Smooth muscle cell (in vitro differentiated cells): ENCODE results near the gene LYST. TPM values are rescaled to one million over a fixed set of nuclear protein-coding genes. Genes with fewer than 3 reads are reported as not detected.

Source experiments
- DNase-seq: peaks from one replicate; lab custom pipeline; 2025; ENCODE audit not compliant: unreplicated experiment; lab: John Stamatoyannopoulos, UW
- H2AFZ ChIP-seq: fragments of 200-600 bp; sonication (generic); 2 replicates; pipeline ENCODE4 v1.6.0; 2016; ENCODE audit warnings: antibody characterized with exemption, low read depth, mild to moderate bottlenecking
- H3F3A ChIP-seq: fragments of 200-600 bp; sonication (generic); 2 replicates; pipeline ENCODE4 v1.6.0; 2017; ENCODE audit warnings: antibody characterized with exemption, low read depth
- H3K27ac ChIP-seq: fragments of 200-600 bp; sonication (generic); 2 replicates; pipeline ENCODE4 v1.5.1; 2016; ENCODE audit warnings: low read depth, mild to moderate bottlenecking
- H3K27me3 ChIP-seq: fragments of 200-600 bp; sonication (generic); 2 replicates; pipeline ENCODE4 v1.6.1; 2016; ENCODE audit warnings: low read depth, mild to moderate bottlenecking
- H3K36me3 ChIP-seq: fragments of 200-600 bp; sonication (generic); 2 replicates; pipeline ENCODE4 v1.5.1; 2016; ENCODE audit warnings: low read depth
- H3K4me1 ChIP-seq: fragments of 200-600 bp; sonication (generic); 2 replicates; pipeline ENCODE4 v1.5.1; 2016; ENCODE audit warnings: low read depth
- H3K4me2 ChIP-seq: fragments of 200-600 bp; sonication (generic); 2 replicates; pipeline ENCODE4 v1.6.0; 2016; ENCODE audit warnings: mild to moderate bottlenecking
- H3K4me3 ChIP-seq: fragments of 200-600 bp; sonication (generic); 2 replicates; pipeline ENCODE4 v1.5.1; 2016; ENCODE audit warnings: mild to moderate bottlenecking
- H3K79me2 ChIP-seq: fragments of 200-600 bp; sonication (generic); 2 replicates; pipeline ENCODE4 v1.6.0; 2016; ENCODE audit warnings: low read depth, mild to moderate bottlenecking
- H3K9ac ChIP-seq: fragments of 200-600 bp; sonication (generic); 2 replicates; pipeline ENCODE4 v1.6.0; 2016; ENCODE audit warnings: low read depth
- H3K9me3 ChIP-seq: fragments of 200-600 bp; sonication (generic); replicated peaks from 2 replicates; pipeline ENCODE4 v1.5.1; 2016; ENCODE audit warnings: low read depth
- H4K20me1 ChIP-seq: fragments of 200-600 bp; sonication (generic); 2 replicates; pipeline ENCODE4 v1.6.0; 2016; ENCODE audit warnings: low read depth
- WGBS: methylation state at CpG from one replicate; pipeline ENCODE4 v1.1.7; 2016; ENCODE audit warnings: low lambda C conversion rate; 5-methylcytosine and 5-hydroxymethylcytosine counted together
- polyA plus RNA-seq: library from polyadenylated mRNA; unstranded; fragments of >200 nt; fragmentation: Nextera tagmentation; extraction: Ambion mirVana; gene quantifications from 2 replicates; pipeline ENCODE4 v1.2.1, GENCODE V29; 2016
- total RNA-seq: library from RNA; depleted of rRNA; stranded (reverse); fragments of >200 nt; gene quantifications from 2 replicates; pipeline ENCODE4 v1.2.3, GENCODE V29; 2014
- TF ChIP-seq, protein P1 (sequence below): fragments of 200-600 bp; sonication (generic); IDR thresholded peaks from 2 replicates; pipeline ENCODE4 v1.5.1; 2017; ENCODE audit warnings: borderline replicate concordance, mild to moderate bottlenecking, antibody characterized with exemption; ENCODE audit not compliant: insufficient read depth, poor library complexity, severe bottlenecking

The LYST gene
- total and polyA plus RNA-seq, 2 experiments from 2014 or later: 2.2 to 13.5 TPM

DNA sequence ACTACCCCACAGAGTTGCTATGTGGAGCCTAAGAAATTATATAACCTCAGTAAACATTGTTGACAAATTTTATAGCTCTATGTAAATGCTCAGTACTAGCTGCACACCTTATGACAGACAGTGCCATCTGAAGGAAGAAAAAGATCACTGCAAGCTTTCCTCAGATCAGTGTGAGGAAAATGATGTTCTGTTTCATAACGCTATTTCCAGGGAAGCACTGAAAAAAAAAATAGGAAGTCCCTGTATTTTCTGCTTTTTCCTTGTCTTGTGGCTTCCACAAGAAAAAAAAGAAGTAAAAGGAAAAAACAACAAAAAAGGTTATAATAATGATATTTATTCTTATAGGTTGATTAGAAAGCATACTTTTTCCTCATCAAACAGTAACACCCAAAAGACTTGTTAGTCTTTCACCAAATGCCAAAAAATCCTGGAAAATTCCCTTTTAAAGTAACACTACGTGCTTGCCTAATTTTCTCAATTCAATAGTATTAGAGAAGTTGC is 23.2 kb downstream of the LYST start:
- Histone ChIP-seq H3K36me3 (no peaks in the 10 kb centered on the region), H3K27me3 (no peaks in the 10 kb centered on the region), H3K27ac (no peak overlapping the region), H4K20me1 (peaks cover 25% of the 10 kb centered on the region), H3K9me3 (no peaks in the 10 kb centered on the region), H3K4me2 (no peak overlapping the region), H3K4me1 (no peaks in the 10 kb centered on the region), H3K79me2 (peaks cover 19% of the 10 kb centered on the region), H3K9ac (no peak overlapping the region), H2AFZ (no peak overlapping the region), H3F3A (no peaks in the 10 kb centered on the region), H3K4me3 (no peak overlapping the region)
- DNase-seq: no peak
- TF ChIP-seq, protein P1, sequence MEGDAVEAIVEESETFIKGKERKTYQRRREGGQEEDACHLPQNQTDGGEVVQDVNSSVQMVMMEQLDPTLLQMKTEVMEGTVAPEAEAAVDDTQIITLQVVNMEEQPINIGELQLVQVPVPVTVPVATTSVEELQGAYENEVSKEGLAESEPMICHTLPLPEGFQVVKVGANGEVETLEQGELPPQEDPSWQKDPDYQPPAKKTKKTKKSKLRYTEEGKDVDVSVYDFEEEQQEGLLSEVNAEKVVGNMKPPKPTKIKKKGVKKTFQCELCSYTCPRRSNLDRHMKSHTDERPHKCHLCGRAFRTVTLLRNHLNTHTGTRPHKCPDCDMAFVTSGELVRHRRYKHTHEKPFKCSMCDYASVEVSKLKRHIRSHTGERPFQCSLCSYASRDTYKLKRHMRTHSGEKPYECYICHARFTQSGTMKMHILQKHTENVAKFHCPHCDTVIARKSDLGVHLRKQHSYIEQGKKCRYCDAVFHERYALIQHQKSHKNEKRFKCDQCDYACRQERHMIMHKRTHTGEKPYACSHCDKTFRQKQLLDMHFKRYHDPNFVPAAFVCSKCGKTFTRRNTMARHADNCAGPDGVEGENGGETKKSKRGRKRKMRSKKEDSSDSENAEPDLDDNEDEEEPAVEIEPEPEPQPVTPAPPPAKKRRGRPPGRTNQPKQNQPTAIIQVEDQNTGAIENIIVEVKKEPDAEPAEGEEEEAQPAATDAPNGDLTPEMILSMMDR: peak; percentile 43
- 58% methylated on average over 2 of the region's 2 CpGs for WGBS

DNA sequence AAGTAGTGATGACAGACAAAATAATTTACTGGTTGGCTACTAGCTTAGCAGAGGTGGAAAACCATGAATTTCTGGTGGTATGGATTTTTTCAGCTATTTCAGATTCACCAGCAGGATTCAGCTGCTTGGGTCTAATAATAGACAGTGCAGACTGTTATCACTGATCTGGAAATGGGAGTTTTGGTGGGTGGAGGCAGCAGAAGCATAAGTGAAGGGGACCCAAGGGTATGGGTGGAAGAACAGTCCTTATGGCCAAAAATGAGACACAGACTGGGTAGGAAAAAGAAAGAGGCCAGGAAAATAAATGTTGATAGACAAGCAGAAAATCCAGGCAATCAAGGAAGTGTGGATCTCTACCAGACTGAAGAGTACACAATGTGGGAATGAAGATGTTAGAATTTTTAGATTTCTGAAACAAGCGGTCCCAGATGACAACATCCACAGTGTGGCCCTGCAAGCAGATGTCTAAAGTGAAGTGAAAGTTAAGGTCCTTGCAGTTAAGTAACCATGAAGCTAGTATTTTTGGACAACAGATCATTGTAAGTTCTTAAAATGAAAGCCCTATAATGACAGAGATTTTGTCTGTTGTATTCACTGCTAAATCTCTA is 24.7 kb downstream of the LYST start:
- H3K79me2 ChIP-seq: peaks cover 13% of the 10 kb centered on the region
- no peaks in the 10 kb centered on the region for H3K4me1 ChIP-seq
- H3K4me3 ChIP-seq: no peak overlapping the region
- no peak overlapping the region for H2AFZ ChIP-seq
- H3K27ac ChIP-seq: no peak overlapping the region
- peaks cover 25% of the 10 kb centered on the region for H4K20me1 ChIP-seq
- H3K9me3 ChIP-seq: no peaks in the 10 kb centered on the region
- DNase-seq: no peak
- H3K36me3 ChIP-seq: no peaks in the 10 kb centered on the region
- H3F3A ChIP-seq: no peaks in the 10 kb centered on the region
- H3K4me2 ChIP-seq: no peak overlapping the region
- TF ChIP-seq, protein P1: no peak
- no peak overlapping the region for H3K9ac ChIP-seq
- 100% methylated on average over 1 of the region's 1 CpG for WGBS
- H3K27me3 ChIP-seq: no peaks in the 10 kb centered on the region

DNA sequence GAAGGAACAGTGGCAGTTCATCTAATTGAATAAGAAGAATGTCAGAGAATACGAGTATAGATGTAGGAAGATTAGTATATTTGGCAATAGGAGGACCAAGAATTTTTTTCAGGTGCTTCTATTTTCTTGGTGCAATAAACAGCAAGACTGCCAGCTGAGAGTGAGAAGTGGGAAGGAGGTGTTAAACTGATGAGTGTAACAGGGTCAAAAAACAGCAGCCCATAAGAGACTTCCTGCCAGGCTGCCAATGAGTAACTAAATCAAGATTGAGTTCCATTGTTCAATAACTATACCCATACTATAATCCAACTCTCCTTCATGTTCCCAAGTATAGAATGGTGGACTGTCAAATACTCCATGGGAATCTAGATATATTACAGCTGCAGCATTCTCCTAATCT is 28.7 kb downstream of the LYST start:
- Histone ChIP-seq H3K36me3 (no peaks in the 10 kb centered on the region), H3K27ac (no peak overlapping the region), H3K79me2 (no peaks in the 10 kb centered on the region), H4K20me1 (peaks cover 29% of the 10 kb centered on the region), H3K4me2 (no peak overlapping the region), H2AFZ (no peak overlapping the region), H3K4me1 (no peaks in the 10 kb centered on the region), H3K9ac (no peak overlapping the region), H3K27me3 (no peaks in the 10 kb centered on the region), H3F3A (no peaks in the 10 kb centered on the region), H3K4me3 (no peak overlapping the region), H3K9me3 (no peaks in the 10 kb centered on the region)
- no peak for DNase-seq
- 82% methylated on average over 1 of the region's 1 CpG for WGBS
- TF ChIP-seq, protein P1: no peak

DNA sequence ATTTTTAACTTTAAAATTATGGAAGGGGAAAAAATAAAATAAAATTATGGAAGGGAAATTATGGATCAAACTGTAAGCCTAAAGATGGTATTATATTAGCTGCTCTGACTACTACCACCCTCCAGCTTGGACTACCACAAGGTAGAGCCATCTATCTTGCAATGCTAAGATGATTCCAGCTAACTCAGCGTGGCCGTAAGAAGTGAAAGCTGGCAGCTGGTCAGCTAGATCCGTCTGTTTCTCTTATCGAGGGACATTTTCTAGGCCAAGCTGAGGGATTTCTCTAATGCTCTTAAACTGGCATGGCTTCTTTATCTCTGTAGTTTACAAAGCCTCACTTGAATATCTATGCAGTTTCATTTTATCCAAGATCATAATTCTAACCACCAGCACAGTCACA is 31.5 kb downstream of the LYST start:
- Histone ChIP-seq H3K4me3 (no peak overlapping the region), H3K79me2 (no peaks in the 10 kb centered on the region), H3K9ac (no peak overlapping the region), H3K4me2 (peak overlapping the region; percentile 70), H3K27ac (no peak overlapping the region), H3F3A (no peaks in the 10 kb centered on the region), H3K4me1 (no peaks in the 10 kb centered on the region), H3K36me3 (no peaks in the 10 kb centered on the region), H4K20me1 (peaks cover 14% of the 10 kb centered on the region), H3K27me3 (no peaks in the 10 kb centered on the region), H2AFZ (no peak overlapping the region), H3K9me3 (no peaks in the 10 kb centered on the region)
- WGBS: 64% methylated on average over 4 of the region's 4 CpGs
- TF ChIP-seq, protein P1: no peak
- no peak for DNase-seq
